Mesenchymal stem cell (in vitro differentiated cells and primary cell): ENCODE results near the gene CAMK1G.
A peak's percentile ranks its signal among the peaks of the same experiment; 100 is the strongest.

ENCODE experiments used
- DNase-seq: peaks from one replicate; pipeline ENCODE4 v3.0.0-alpha.2; 2013
- H2AFZ ChIP-seq: one replicate; pipeline ENCODE4 v1.6.1; 2013; ENCODE audit warnings: low read depth, mild to moderate bottlenecking, control low read depth, inconsistent platforms, low read length, moderate library complexity
- H2AK5ac ChIP-seq: 2 replicates; pipeline ENCODE4 v1.6.1; 2013; ENCODE audit warnings: low read length, moderate library complexity, mild to moderate bottlenecking, inconsistent platforms; ENCODE audit not compliant: severe bottlenecking
- H2BK120ac ChIP-seq: one replicate; pipeline ENCODE4 v1.6.1; 2013; ENCODE audit warnings: low read depth, mild to moderate bottlenecking, inconsistent platforms, low read length, moderate library complexity
- H2BK12ac ChIP-seq, 2 experiments: one replicate each; pipeline ENCODE4 v1.6.1; 2013; ENCODE audit warnings: inconsistent platforms in 2 of 2, low read length in 2 of 2, mild to moderate bottlenecking in 2 of 2, moderate library complexity in 2 of 2, control low read depth in 1 of 2
- H2BK15ac ChIP-seq: one replicate; pipeline ENCODE4 v1.6.1; 2013; ENCODE audit warnings: mild to moderate bottlenecking, low read depth, inconsistent platforms; ENCODE audit not compliant: poor library complexity, severe bottlenecking
- H2BK5ac ChIP-seq: 2 replicates; pipeline ENCODE4 v1.6.1; 2013; ENCODE audit warnings: low read depth, mild to moderate bottlenecking, low read length, control low read depth, inconsistent platforms; ENCODE audit not compliant: poor library complexity, severe bottlenecking
- H3K14ac ChIP-seq, 2 experiments: one replicate each; pipeline ENCODE4 v1.6.1; 2013; ENCODE audit warnings: inconsistent platforms in 2 of 2, low read length in 2 of 2, control low read depth in 1 of 2, mild to moderate bottlenecking in 1 of 2, moderate library complexity in 1 of 2
- H3K18ac ChIP-seq, 2 experiments: one replicate each; pipeline ENCODE4 v1.6.1; 2013; ENCODE audit warnings: inconsistent platforms in 2 of 2, low read length in 2 of 2, control low read depth in 1 of 2, low read depth in 1 of 2, mild to moderate bottlenecking in 1 of 2
- H3K23ac ChIP-seq, 2 experiments: one replicate each; pipeline ENCODE4 v1.6.1; 2013; ENCODE audit warnings: inconsistent platforms in 2 of 2, low read length in 2 of 2, mild to moderate bottlenecking in 2 of 2, moderate library complexity in 2 of 2, control low read depth in 1 of 2
- H3K27ac ChIP-seq: 2 replicates; pipeline ENCODE4 v1.5.1; 2013; ENCODE audit warnings: mild to moderate bottlenecking, moderate library complexity, low read length, control low read depth, inconsistent platforms; ENCODE audit not compliant: poor library complexity, severe bottlenecking
- H3K27me3 ChIP-seq, 2 experiments: 2 replicates each; pipeline versions ENCODE4 v1.6.1 to v1.7.0; 2013; ENCODE audit warnings: low read length in 2 of 2, mild to moderate bottlenecking in 2 of 2, moderate library complexity in 2 of 2, control low read depth in 1 of 2, inconsistent platforms in 1 of 2; ENCODE audit not compliant: control insufficient read depth in 1 of 2, insufficient read depth in 1 of 2
- H3K36me3 ChIP-seq, 2 experiments: 2 replicates each; pipeline versions ENCODE4 v1.6.1 to v1.7.0; 2013; ENCODE audit warnings: low read length in 2 of 2, control low read depth in 1 of 2, inconsistent platforms in 1 of 2, low read depth in 1 of 2, mild to moderate bottlenecking in 1 of 2; ENCODE audit not compliant: insufficient read depth in 2 of 2, control insufficient read depth in 1 of 2
- H3K4ac ChIP-seq, 2 experiments: one replicate each; pipeline ENCODE4 v1.6.1; 2013; ENCODE audit warnings: inconsistent platforms in 2 of 2, low read length in 2 of 2, mild to moderate bottlenecking in 2 of 2, moderate library complexity in 2 of 2, control low read depth in 1 of 2, low read depth in 1 of 2
- H3K4me1 ChIP-seq: 2 replicates; pipeline ENCODE4 v1.6.1; 2013; ENCODE audit warnings: low read depth, low read length, control low read depth; ENCODE audit not compliant: control insufficient read depth, insufficient read depth
- H3K4me2 ChIP-seq: 2 replicates; pipeline ENCODE4 v1.6.1; 2013; ENCODE audit warnings: low read length, mild to moderate bottlenecking, inconsistent platforms; ENCODE audit not compliant: poor library complexity, severe bottlenecking
- H3K4me3 ChIP-seq, 2 experiments: 2 replicates each; pipeline versions ENCODE4 v1.5.1 to v1.7.0; 2013; ENCODE audit warnings: low read length in 2 of 2, mild to moderate bottlenecking in 2 of 2, control low read depth in 1 of 2, low read depth in 1 of 2; ENCODE audit not compliant: insufficient read depth in 1 of 2
- H3K79me1 ChIP-seq: replicated peaks from 2 replicates; pipeline ENCODE4 v1.6.1; 2013; ENCODE audit warnings: mild to moderate bottlenecking, control low read depth, low read length, inconsistent platforms; ENCODE audit not compliant: poor library complexity, severe bottlenecking
- H3K9ac ChIP-seq: 2 replicates; pipeline ENCODE4 v1.7.0; 2013; ENCODE audit warnings: mild to moderate bottlenecking, low read length, moderate library complexity
- H3K9me3 ChIP-seq: 2 replicates; pipeline ENCODE4 v1.7.0; 2013; ENCODE audit warnings: mild to moderate bottlenecking, low read length; ENCODE audit not compliant: control insufficient read depth
- H4K8ac ChIP-seq: one replicate; pipeline ENCODE4 v1.6.1; 2013; ENCODE audit warnings: inconsistent platforms, mild to moderate bottlenecking, low read length, moderate library complexity
- H4K91ac ChIP-seq: one replicate; pipeline ENCODE4 v1.6.1; 2013; ENCODE audit warnings: mild to moderate bottlenecking, low read length, inconsistent platforms
- WGBS: methylation state at CpG from one replicate; pipeline ENCODE4 v1.1.7; 2013; ENCODE audit warnings: mixed read lengths; 5-methylcytosine and 5-hydroxymethylcytosine counted together

The CAMK1G gene

GRCh38 chr1:209607102-209607794 lies 23.7 kb downstream of the CAMK1G start:
- Histone ChIP-seq H2AK5ac (no peak overlapping the region), H3K9ac (peak overlapping the region; percentile 0), H3K4me1 (peaks cover 5% of the 10 kb centered on the region), H2BK5ac (no peak overlapping the region), H2BK15ac (no peak overlapping the region), H2BK12ac (no peak overlapping the region), H3K9me3 (no peaks in the 10 kb centered on the region), H3K4me2 (no peak overlapping the region), H3K4me3 (no peak overlapping the region), H3K4ac (no peak overlapping the region), H3K23ac (no peak overlapping the region), H3K27ac (no peak overlapping the region), H3K36me3 (peaks cover 0 to 14% of the 10 kb centered on the region in 2 experiments), H3K27me3 (peaks cover 0 to 27% of the 10 kb centered on the region in 2 experiments), H3K18ac (no peak overlapping the region), H4K8ac (no peak overlapping the region), H4K91ac (no peak overlapping the region), H2AFZ (no peak overlapping the region), H3K79me1 (no peaks in the 10 kb centered on the region), H2BK120ac (no peak overlapping the region), H3K14ac (no peak overlapping the region)
- DNase-seq = peak; percentile 64
- WGBS = 88% methylated on average over 1 of the region's 1 CpG

GRCh38 chr1:209607795-209608178 lies 24.3 kb downstream of the CAMK1G start:
- Histone ChIP-seq H3K14ac (no peak overlapping the region), H2BK12ac (no peak overlapping the region), H2AFZ (no peak overlapping the region), H3K18ac (no peak overlapping the region), H3K9ac (peak overlapping the region; percentile 0), H3K27ac (no peak overlapping the region), H3K4me1 (peaks cover 5% of the 10 kb centered on the region), H3K4ac (no peak overlapping the region), H3K23ac (no peak overlapping the region), H2BK5ac (no peak overlapping the region), H3K36me3 (peaks cover 0 to 15% of the 10 kb centered on the region in 2 experiments), H4K8ac (no peak overlapping the region), H3K27me3 (peaks cover 0 to 27% of the 10 kb centered on the region in 2 experiments), H3K79me1 (no peaks in the 10 kb centered on the region), H4K91ac (no peak overlapping the region), H2BK120ac (no peak overlapping the region), H3K4me2 (no peak overlapping the region), H2BK15ac (no peak overlapping the region), H2AK5ac (no peak overlapping the region), H3K9me3 (no peaks in the 10 kb centered on the region), H3K4me3 (no peak overlapping the region)
- DNase-seq = no peak
- 92% methylated on average over 8 of the region's 8 CpGs for WGBS

DNA sequence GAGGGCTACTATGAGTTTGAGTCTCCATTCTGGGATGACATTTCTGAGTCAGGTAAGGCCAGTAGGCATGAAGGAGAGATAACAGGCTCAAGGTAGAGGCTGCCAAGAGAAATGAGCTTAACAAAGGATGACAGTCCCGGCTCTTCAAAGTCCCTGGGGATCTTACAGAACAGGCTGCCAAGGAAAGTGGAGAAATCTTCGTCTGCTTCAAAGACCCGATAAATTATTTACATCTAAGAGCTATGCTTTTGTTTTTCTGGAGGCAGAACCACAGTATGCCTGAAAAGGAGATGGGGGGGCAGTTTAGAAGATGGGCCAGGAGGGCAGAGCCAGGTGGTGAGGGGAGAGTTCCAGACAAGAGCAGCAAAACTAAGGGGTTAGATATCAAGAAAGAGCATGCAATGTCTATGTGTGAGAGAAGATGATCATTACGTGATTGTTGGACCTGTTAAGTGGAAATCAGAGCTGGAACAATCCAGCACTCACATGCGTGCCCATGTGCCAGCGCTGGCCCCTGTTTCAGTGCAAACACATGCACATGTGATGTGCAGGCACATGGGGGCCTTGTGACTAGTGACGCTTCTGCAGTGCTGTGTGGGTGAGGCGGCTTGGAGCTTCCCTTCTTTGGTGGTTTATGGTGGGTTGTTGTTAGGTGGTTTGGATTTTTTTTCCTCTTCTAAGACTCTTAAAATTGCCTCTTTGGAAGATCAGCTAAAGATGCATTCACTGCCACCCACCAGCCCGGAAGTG lies 25.7 kb downstream of the CAMK1G start:
- H3K27ac ChIP-seq = no peak overlapping the region
- no peak overlapping the region for H3K4ac ChIP-seq
- H3K4me1 ChIP-seq = peaks cover 5% of the 10 kb centered on the region
- H3K27me3 ChIP-seq = peaks cover 0 to 30% of the 10 kb centered on the region in 2 experiments
- H3K9me3 ChIP-seq = no peaks in the 10 kb centered on the region
- no peak for DNase-seq
- H2AK5ac ChIP-seq = no peak overlapping the region
- WGBS = 95% methylated on average over 9 of the region's 9 CpGs
- H3K4me2 ChIP-seq = no peak overlapping the region
- no peak overlapping the region for H2BK15ac ChIP-seq
- no peak overlapping the region for H3K14ac ChIP-seq
- H3K36me3 ChIP-seq = peaks cover 0 to 8% of the 10 kb centered on the region in 2 experiments
- H4K8ac ChIP-seq = no peak overlapping the region
- H3K4me3 ChIP-seq = no peak overlapping the region
- no peak overlapping the region for H2BK120ac ChIP-seq
- H3K18ac ChIP-seq = no peak overlapping the region
- no peak overlapping the region for H2BK12ac ChIP-seq
- H3K79me1 ChIP-seq = no peaks in the 10 kb centered on the region
- no peak overlapping the region for H2BK5ac ChIP-seq
- no peak overlapping the region for H2AFZ ChIP-seq
- no peak overlapping the region for H4K91ac ChIP-seq
- no peak overlapping the region for H3K9ac ChIP-seq
- H3K23ac ChIP-seq = peak overlapping the region in 1 of 2 experiments; percentile 14

- H3K23ac ChIP-seq = no peak overlapping the region
- no peak overlapping the region for H3K4me3 ChIP-seq
- no peak overlapping the region for H3K14ac ChIP-seq
- no peak overlapping the region for H3K4ac ChIP-seq
- peaks cover 1 to 9% of the 10 kb centered on the region in 2 experiments for H3K36me3 ChIP-seq
- H2AFZ ChIP-seq = no peak overlapping the region
- no peak overlapping the region for H2BK120ac ChIP-seq
- H3K9ac ChIP-seq = no peak overlapping the region
- no peak overlapping the region for H2BK5ac ChIP-seq
- H2BK15ac ChIP-seq = no peak overlapping the region
- H2BK12ac ChIP-seq = no peak overlapping the region
- whole genome bisulfite sequencing = 84% methylated on average over 8 of the region's 8 CpGs
- no peak overlapping the region for H3K4me2 ChIP-seq
- no peaks in the 10 kb centered on the region for H3K79me1 ChIP-seq
- peaks cover 5% of the 10 kb centered on the region for H3K4me1 ChIP-seq
- H3K27me3 ChIP-seq = peaks cover 0 to 25% of the 10 kb centered on the region in 2 experiments
- H4K8ac ChIP-seq = no peak overlapping the region
- no peak overlapping the region for H3K27ac ChIP-seq
- no peak overlapping the region for H3K18ac ChIP-seq
- no peaks in the 10 kb centered on the region for H3K9me3 ChIP-seq
- H2AK5ac ChIP-seq = no peak overlapping the region
- H4K91ac ChIP-seq = no peak overlapping the region
- no peak for DNase-seq
Observed at GRCh38 chr1:209609791-209610630, 26.5 kb downstream of the CAMK1G start.
